HG02642 (cell line): ENCODE measurements around the gene DUSP10.

ENCODE experiments used
- ATAC-seq: cut with Tn5 transposase; IDR thresholded peaks from one replicate; pipeline ENCODE4 v1.9.1; 2021; ENCODE audit warnings: mild to moderate bottlenecking; ENCODE audit not compliant: unreplicated experiment, poor library complexity

Gene DUSP10

DNA sequence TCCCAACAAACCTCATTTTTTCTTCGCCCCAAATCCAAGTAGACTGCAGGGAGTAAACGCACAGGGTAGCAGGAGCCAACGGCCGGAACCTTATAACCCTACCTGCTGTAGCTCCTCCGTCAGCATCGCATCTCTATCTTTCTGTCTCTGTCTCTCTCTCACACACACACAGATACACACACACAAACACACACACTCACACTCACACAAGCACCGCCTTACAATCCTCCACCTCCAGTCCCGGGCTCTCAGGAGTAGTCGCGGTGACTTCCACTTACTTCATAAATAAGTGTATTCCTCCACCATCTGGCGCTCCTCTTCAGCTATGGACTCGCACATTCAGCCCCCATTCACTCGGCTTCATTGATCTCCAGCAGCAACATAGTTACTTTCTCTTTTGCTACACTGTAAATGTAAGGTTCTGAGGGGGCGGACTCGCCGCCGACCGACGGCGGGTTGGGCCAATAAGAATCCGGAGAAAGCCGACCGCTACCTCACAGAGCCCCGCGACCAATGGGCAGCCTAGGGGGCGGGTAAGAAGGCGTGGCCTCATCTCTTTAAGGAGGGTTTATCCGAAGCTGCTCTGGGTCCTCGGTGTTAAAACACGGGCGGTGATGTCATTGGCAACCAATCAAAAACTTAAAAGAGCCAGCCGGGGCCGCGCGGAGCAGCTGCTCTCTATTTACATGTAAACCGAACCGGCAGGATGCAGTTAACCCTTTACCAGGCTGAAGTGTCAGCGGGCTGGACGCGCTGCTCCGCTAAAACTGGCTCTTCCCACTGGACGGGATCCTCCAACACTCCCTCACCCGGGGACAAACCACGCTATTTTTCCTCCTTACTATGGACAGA, at the start of gene DUSP10:
TSS of gene DUSP10 (minus strand) at position 387 of the 852 bp plus-strand sequence. CDS start 2,345 bp downstream, outside the sequence.
- ATAC-seq: peak; percentile 87

DNA sequence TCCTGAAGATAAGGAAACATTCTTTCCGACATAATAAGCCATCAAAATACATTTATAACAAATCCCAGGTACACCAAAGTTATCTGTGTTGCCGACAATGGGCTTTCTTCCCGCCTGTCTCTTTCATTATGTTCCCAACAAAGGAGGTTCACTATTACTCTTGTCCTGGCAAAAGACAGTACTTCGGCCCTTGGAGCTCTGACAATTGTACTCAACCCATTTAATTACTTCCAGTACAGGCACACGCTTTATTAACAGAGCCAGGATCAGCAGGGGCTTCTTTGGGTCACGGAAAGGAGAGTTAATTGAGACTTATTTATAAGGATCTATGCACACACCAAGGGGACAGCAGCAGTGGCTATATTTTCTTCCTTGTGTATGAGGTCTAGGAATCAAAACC, 46.6 kb upstream of the DUSP10 start:
- ATAC-seq: no peak

DNA sequence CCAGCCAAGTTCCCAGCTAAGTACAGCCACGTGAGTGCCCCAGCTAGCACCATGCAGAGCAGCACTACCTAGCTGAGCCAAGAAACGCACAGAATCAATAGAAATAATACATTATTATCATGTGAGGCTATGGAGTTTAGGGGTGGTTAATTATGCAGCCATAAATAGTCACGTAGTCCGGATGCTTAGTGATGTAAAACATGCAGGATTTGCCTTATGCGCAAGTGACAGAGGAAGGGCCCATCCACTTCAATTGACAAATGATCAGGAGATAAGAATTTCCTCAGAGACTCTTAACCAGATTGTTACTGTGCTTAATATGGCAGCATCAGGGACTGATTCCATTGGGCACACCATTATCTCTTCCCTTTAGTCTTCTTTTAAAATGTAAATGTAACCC, 44.8 kb upstream of the DUSP10 start:
- no peak for ATAC-seq

DNA sequence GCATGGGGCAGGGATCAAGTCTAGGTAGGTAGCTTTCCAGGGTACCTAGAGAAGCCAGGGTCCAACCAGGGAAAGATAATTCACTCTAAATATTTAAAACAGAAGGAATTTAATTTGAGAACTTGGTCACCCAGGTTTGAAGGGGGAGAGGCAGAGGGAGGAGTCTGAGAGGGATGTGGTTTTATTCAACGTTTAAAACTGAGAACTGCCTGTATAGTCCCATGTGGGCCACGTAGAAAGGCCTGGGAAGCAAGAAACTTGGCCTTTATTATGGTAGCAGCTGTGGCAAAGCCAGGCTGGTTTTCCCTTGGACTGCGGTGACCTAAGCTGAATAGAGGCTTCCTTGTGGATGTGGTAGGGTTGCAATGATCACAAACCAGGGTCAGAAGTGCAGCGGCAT, 42.0 kb upstream of the DUSP10 start:
- no peak for ATAC-seq

DNA sequence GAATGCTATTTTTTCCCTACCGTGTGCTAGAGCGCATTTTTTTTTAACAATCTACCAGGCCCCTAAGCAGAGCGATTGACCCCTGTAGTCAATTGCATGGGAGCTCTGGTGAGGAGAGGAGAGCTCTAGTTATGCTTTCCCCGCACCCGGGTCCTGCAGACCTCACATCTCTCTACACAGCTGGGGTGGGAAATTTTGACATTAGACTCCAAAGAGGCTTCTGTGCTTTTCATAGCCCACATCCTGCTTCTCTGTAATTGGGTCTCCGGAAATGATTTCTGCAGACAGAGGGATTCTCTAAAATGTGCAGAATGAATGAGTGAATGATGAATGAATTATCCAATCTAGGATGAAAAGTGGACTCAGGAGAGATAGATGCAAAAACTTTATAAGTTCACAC, 41.5 kb upstream of the DUSP10 start:
- ATAC-seq: no peak

DNA sequence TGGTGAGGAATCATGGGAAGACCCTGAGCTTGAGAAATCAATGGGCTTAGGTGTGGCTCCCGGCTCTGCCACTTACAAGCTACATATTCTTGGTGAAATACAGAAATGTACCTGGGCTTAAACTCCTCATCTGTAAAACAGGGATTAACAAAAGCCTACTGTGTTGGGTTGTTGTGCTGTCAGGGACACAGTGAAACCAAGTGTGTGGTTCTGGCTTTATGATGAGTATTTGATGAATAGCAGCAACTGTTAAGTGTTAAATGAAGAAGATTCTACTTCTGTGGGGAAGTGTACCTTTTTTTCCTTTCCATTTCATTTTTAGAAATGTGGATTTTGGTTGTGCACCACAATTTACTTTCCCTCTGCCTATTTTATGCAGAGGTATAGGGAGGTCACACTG, 41.1 kb upstream of the DUSP10 start:
- no peak for ATAC-seq

DNA sequence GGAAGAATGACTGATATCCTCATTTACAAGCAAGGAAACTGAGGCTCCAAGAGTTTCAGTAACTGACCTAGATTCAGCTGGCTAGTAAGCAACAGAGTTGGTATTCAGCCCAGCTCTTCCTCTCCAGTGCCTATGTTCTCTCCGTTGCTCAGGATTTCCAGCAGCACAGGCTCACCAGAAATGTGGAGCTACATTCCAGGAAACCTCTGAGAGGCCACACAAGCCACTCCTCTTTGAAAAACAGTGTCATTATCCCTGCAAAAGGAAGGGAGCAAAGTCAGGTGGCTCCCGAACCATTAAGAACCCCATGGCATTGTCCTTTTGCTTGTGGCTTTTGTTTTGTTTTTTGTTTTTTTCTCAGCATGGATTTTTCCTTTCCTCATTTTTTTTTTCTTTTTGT, 40.6 kb upstream of the DUSP10 start:
- ATAC-seq: no peak

DNA sequence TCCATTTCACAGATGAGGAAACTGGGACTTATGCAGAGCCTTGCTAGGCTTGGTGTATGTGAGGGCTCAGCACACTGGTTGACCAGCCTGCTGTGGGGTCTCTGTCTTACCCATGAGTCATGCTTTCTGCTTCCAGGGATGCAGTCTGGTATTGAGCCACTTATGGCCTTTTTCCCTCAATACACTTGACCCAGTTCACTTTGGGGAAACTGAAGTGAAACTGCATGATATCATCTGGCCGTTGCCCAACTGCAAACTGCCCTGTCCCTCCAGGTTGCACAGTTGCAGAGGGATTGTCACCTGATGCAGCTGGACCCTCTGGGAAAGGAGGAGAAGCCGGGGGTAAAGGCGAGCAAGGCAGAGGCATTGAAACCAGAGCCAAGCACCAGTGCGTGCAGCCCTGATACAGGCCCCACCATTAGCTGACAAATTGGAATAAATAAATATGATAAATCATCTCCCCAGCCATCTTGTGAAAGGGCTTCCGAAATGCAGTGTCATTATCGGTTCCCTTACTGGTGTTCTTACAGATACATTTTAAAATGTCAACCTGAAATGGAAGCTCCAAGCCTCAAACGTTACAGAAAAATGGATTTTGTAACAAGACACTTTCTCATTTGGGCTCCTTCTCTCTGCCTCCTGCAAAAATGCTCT, 39.3 kb upstream of the DUSP10 start:
- ATAC-seq: no peak

DNA sequence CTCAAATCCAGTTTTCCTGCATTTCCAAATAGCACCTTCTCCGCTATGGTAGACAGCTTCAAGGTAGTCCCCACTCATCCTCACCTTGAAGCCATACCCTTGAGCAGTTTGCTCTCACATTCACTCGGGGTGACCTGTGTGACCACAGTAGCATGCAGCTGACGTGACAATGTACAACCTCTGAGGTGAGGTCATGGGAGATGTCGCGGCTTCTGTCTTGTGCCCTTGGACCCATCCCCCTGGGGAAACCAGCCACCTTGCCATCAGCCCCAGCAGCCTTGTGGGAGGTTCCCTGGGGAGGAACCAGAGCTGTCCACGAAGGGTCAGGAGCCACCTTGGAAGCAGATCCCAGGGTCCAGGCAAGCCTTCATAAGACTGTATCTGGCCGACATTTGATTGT, 38.3 kb upstream of the DUSP10 start:
- ATAC-seq: no peak

DNA sequence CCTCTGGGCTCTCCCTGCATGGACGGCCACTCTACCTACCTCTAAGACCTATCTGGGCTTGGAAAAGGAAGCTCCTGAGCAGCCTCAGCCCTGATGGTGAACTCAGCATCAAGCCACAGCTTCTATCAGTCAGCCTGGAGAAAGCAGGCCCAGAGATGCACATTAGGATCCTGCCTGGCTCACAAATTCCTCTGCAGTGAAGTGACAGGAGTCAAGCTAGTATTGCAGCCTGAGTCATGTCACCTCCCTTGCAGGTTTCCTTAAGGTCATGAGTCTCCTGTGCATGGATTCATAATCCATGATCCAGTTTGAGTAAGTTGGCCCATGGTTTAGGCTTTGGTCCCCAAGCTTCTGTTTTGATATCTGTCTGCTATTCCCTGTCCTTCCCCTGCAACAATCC, 37.9 kb upstream of the DUSP10 start:
- no peak for ATAC-seq

DNA sequence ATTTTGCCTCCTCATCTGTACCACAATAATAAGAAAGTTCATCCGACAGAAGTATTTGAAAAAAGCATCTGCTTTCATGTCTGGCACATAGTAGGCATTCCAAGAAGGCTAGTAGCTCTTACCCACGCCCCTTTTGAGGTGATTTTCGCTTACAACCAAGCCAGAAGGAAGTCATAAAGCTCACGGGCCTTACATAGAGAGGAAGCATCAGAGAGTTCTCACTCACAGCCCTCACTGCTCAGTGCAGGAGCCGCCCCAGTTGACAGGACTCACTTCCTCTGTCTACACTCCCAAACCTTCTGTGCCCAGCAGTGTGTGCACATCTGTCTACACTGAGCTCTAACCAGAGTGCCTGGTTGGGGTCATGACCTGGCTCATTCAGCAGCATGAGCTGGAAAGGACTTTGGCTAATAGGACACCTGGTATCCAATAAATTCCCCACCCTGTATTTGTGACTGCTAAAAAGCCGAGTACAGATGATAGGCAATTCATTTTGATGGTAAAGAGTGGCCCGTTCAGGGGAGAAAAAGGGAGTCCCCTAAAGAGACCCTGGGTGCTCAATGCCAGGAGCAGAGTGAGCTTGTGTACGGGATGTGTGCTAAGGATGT, 36.8 kb upstream of the DUSP10 start:
- peak; percentile 33 for ATAC-seq

DNA sequence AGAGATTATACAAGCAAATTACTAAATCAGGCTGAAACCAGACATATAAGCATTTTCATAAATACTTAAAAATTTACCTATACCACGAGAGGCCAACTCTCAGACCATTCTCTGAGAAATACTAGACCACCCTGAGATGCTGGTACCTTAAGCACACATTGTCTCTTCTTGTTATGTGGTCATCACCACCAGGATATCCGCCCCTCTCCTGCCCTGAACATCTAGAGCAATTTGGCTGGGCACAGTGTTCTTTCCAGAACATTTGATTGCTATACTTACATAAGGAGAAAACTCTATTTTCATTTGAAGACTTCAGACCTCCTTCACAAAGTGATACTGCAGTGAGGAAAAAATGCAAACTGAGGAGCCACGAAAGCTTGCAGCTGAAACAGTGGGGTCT, 36.2 kb upstream of the DUSP10 start:
- ATAC-seq: peak; percentile 31

DNA sequence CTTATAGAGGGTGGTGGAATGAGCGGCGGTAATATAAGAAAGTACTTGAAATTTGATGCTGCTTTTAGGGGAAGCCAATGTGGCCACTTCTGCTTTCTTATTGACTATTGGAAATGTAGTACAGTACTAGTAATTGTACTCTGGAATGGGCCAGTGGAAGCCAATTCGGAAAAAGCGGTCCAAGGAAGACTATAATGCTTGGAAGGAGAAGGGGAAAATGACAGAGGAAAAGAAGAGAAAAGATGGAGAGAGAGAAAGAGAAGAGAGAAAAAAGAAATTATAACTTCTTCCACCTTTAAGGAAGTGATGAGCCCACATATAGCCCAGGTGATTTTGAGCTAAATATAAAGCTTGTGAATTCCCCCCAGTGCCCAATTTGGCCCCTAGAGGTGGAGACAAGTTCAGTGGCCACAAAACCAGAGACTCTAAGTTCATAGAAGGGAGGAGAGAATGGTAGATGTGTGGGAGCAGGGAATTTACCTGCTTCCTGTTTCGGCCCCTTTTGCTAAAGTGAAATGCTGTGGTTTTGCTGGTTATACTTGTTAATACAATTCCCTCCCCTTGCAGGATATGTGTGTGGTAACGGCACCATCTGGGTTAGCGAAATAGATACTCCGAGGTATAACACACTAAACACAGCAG, 35.7 kb upstream of the DUSP10 start:
- peak; percentile 69 for ATAC-seq

DNA sequence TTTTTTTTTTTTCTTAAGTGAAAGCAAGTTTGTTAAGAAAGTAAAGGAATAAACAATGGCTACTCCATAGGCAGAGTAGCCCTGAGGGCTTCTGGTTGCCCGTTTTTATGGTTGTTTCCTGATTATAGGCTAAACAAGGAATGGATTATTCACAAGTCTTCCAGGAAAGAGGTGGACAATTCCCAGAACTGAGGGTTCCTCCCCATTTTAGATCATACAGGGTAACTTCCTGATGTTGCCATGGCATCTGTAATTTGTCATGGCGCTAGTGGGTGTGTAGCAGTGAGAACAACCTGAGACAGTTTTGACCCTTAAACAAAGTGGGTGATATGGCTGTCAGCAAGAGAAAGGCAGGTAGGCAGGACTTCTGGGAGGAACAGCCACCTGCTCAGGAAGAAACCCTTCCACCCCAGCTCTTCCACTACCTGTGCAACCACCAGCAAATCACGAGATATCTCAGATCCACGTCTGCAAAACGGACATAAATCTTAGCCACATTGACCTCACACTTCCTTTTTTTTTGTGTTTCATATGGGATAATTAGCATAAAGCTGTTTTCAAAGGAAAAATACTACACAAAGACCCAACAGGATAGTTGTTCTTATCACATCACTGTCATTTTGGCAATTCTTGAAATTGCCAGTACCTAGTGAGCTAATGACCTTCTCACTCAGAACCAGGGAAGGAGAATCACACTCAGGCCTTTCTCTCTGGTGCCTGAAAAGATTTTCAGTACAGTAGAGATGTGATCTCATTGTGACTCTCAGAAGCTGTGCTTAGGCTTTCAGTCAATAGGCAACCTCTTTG, 34.8 kb upstream of the DUSP10 start:
- peak; percentile 36 for ATAC-seq

DNA sequence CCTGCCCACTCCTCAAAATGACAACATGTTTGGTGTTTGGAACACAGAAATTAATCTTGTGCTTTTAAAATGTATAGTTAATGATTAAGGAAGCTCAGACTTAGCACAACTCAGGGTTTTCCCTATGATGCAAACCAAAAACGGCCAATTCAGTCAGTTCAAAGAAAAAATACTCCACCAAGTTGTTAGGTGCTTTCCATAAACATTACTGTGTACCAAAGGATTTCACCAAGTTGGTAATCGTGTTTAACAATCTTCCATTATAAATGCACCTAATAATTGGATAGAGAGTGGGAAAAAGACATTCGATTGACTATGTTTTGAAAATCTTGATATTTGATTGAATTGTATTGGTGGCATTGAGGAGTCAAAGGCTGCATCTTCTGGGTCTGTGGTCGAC, 33.3 kb upstream of the DUSP10 start:
- ATAC-seq: no peak

DNA sequence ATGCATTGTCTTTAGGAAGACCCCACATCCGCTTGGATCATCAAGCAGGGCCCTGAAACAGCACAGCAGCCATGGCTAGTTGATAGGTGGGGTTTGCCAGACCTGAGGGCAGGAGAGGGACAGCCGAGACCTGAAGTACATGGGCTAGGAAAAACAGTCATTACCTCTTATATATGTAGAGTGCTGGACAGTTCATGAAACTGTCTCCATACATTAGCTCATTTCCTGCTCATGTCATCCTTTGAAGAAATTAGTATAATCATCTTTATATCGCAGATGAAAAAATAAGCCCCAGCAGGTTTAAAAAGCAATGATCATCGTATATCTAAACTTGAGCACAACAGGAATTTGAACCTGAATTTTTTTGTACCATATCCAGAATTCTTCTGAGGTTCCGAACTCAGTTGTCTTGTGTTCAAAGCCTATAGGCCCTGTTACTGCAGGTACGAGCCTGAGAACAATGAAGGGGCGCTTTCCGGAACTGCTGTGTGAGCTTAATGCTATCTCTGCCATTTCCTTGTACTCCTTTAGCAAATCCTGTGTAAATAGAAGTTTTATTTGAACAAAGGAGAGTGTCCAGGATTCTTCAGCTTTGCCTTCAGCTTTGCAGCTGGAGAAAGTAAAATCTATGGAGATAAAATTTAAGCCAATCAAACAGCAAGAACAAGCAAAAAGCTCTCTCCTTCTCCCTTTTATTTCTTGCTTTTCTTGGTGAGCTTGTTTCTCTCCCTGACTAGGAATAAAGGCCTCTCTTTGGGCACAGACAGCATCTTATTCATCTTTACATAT, 32.4 kb upstream of the DUSP10 start:
- ATAC-seq: no peak

DNA sequence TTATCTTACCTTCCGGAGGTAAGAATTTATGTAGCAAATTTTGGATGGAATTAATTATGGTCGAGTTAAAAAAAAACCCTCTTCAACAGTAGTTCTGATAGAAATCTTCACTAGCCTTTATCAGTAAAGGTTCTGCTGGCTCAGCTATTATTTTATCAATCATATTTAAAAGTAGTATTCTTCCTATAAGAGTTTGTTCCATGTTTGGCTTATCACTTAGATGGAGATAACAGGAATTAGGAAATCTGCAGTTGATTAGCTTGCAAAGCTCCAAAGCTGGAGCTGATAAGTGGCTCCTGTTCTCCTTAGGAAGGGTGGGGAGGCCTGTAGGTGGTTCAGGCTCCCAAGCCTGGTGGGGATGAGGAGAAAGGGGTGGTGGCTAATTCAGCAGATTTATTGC, 31.5 kb upstream of the DUSP10 start:
- ATAC-seq: no peak

DNA sequence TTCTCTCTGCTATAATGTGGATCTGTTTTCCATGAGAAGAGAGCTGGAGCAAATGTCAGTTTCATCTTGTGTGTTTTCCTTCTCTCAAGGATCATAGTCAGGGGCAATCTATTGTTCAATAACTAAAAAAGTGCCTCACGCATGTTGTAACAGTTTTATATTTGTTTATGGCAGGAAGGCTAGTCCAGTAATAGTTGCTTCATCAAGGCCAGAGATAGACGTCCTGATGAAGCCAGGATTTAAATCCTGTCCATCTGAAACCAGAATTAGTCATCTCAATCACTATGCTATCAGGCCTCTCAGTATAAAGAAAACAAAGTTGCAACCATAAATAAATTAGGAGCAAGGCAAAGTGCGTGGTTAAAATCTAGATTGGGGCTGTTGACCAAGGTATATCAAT, 30.2 kb upstream of the DUSP10 start:
- no peak for ATAC-seq

DNA sequence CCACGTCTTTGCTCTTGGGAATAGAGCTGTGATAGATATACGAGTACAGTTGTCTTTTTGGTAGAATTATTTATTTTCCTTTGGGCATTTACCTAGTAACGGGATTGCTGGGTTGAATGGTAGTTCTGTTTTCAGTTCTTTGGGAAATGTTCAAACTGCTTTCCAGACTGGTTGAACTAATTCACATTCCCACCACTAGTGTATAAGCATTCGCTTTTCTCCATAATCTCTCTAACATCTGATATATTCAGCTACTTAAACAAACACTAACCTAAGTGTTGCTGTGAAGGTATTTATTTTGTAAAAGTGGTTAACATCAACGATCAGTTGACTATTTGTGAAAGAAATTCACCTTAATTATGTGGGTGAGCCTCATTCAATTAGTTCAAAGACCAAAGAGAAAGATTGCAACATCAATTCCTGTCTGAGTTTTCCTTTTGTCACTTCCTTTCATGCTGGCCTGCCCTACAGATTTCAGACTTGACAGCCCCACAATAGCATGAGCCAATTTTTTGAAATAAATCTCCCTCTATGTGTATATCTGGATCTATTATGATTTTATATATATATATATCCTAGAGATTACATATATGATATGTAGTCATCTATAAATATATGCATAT, 26.7 kb upstream of the DUSP10 start:
- no peak for ATAC-seq
